PC-3 (cell line): ENCODE measurements around the gene POLDIP3.

Experiments
- EZH2phosphoT487 ChIP-seq: fragments of 300-600 bp; sonication (generic); IDR thresholded peaks from 2 replicates; pipeline ENCODE4 v1.6.1; 2018; ENCODE audit warnings: mild to moderate bottlenecking, antibody characterized with exemption, low read length, borderline replicate concordance
- TF ChIP-seq, protein P1 (sequence below): fragments of 300-600 bp; sonication (generic); conservative IDR thresholded peaks from 2 replicates; pipeline ENCODE4 v1.5.1; 2017; ENCODE audit warnings: antibody characterized with exemption, low read depth, mild to moderate bottlenecking, low read length

- TF ChIP-seq, protein P1, sequence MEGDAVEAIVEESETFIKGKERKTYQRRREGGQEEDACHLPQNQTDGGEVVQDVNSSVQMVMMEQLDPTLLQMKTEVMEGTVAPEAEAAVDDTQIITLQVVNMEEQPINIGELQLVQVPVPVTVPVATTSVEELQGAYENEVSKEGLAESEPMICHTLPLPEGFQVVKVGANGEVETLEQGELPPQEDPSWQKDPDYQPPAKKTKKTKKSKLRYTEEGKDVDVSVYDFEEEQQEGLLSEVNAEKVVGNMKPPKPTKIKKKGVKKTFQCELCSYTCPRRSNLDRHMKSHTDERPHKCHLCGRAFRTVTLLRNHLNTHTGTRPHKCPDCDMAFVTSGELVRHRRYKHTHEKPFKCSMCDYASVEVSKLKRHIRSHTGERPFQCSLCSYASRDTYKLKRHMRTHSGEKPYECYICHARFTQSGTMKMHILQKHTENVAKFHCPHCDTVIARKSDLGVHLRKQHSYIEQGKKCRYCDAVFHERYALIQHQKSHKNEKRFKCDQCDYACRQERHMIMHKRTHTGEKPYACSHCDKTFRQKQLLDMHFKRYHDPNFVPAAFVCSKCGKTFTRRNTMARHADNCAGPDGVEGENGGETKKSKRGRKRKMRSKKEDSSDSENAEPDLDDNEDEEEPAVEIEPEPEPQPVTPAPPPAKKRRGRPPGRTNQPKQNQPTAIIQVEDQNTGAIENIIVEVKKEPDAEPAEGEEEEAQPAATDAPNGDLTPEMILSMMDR = no peak
- TF ChIP-seq EZH2phosphoT487 = no peak
These were observed 29.6 kb downstream of the POLDIP3 start for GRCh38 chr22:42585096-42585495.
